IMR-90 (cell line): ENCODE measurements around the gene ASB6. TPM values are rescaled to one million over a fixed set of nuclear protein-coding genes. Genes with fewer than 3 reads are reported as not detected.

Experiments used
- ATAC-seq: fragments of 200-7000 bp; cut with Tn5 transposase; 2 replicates; pipeline ENCODE4 v1.9.1; 2020; ENCODE audit warnings: low read depth, mild to moderate bottlenecking, moderate library complexity
- BruUV-seq: library from RNA; stranded (reverse); fragments of 400-500 nt; replicated peaks from 2 replicates; lab custom pipeline; 2021; lab: Mats Ljungman, UMichigan
- CTCF ChIA-PET: fragments of 300-600 bp; formaldehyde crosslinking; extraction: SDS; loops from one replicate; lab custom pipeline; 2021; ENCODE audit warnings: antibody characterized with exemption; lab: Yijun Ruan, JAX
- POLR2A ChIA-PET: fragments of 300-600 bp; sonication (Branson Sonifier 250); formaldehyde crosslinking; loops from one replicate; lab custom pipeline; 2022; ENCODE audit warnings: antibody characterized with exemption; ENCODE audit not compliant: unreplicated experiment; lab: Charles Lee
- DNase-seq: peaks from one replicate; pipeline ENCODE4 v3.0.0; 2013
- H2AFZ ChIP-seq: replicated peaks from 2 replicates; pipeline ENCODE3; 2013; ENCODE audit warnings: low read length, mild to moderate bottlenecking; ENCODE audit not compliant: poor library complexity
- H2AK5ac ChIP-seq: 2 replicates; pipeline ENCODE4 v1.6.1; 2013; ENCODE audit warnings: low read depth, low read length, inconsistent platforms
- H2AK9ac ChIP-seq: replicated peaks from 2 replicates; pipeline ENCODE3; 2013; ENCODE audit warnings: mild to moderate bottlenecking, low read depth, low read length, moderate library complexity; ENCODE audit not compliant: poor library complexity
- H2BK120ac ChIP-seq: 2 replicates; pipeline ENCODE4 v1.6.1; 2013; ENCODE audit warnings: low read depth, low read length, inconsistent platforms
- H2BK15ac ChIP-seq: 3 replicates; pipeline ENCODE4 v1.6.1; 2013; ENCODE audit warnings: low read depth, low read length, inconsistent platforms
- H2BK20ac ChIP-seq: 2 replicates; pipeline ENCODE4 v1.6.1; 2013; ENCODE audit warnings: low read depth, mild to moderate bottlenecking, inconsistent platforms, low read length, moderate library complexity
- H2BK5ac ChIP-seq: 2 replicates; pipeline ENCODE4 v1.6.1; 2013; ENCODE audit warnings: mild to moderate bottlenecking, low read depth, low read length, inconsistent platforms; ENCODE audit not compliant: poor library complexity, severe bottlenecking
- H3K14ac ChIP-seq: replicated peaks from 2 replicates; pipeline ENCODE4 v1.6.1; 2013; ENCODE audit warnings: low read depth, low read length, inconsistent platforms
- H3K18ac ChIP-seq: 2 replicates; pipeline ENCODE4 v1.6.1; 2013; ENCODE audit warnings: low read depth, low read length, control low read depth
- H3K23ac ChIP-seq: 2 replicates; pipeline ENCODE4 v1.6.1; 2013; ENCODE audit warnings: low read depth, low read length, inconsistent platforms
- H3K27ac ChIP-seq: 2 replicates; pipeline ENCODE4 v1.5.1; 2013; ENCODE audit warnings: mild to moderate bottlenecking, control low read depth, low read length; ENCODE audit not compliant: insufficient read depth
- H3K27me3 ChIP-seq: 2 replicates; pipeline ENCODE4 v1.6.1; 2013; ENCODE audit warnings: low read length; ENCODE audit not compliant: control insufficient read depth, insufficient read depth
- H3K36me3 ChIP-seq: 2 replicates; pipeline ENCODE4 v1.6.1; 2013; ENCODE audit warnings: low read length, mixed read lengths; ENCODE audit not compliant: control insufficient read depth, insufficient read depth
- H3K4ac ChIP-seq: 2 replicates; pipeline ENCODE4 v1.6.1; 2013; ENCODE audit warnings: low read depth, low read length, inconsistent platforms
- H3K4me1 ChIP-seq: 2 replicates; pipeline ENCODE4 v1.6.1; 2013; ENCODE audit warnings: low read length, mixed read lengths; ENCODE audit not compliant: control insufficient read depth, insufficient read depth
- H3K4me2 ChIP-seq: 2 replicates; pipeline ENCODE4 v1.6.1; 2013; ENCODE audit warnings: low read depth, mild to moderate bottlenecking, control low read depth, low read length, moderate library complexity
- H3K4me3 ChIP-seq: 2 replicates; pipeline ENCODE4 v1.5.1; 2013; ENCODE audit warnings: low read depth, mild to moderate bottlenecking, control low read depth, low read length, moderate library complexity; ENCODE audit not compliant: insufficient read depth
- H3K56ac ChIP-seq: 2 replicates; pipeline ENCODE4 v1.6.1; 2013; ENCODE audit warnings: low read length, inconsistent platforms; ENCODE audit not compliant: insufficient read depth; ENCODE audit errors: extremely low read depth
- H3K79me1 ChIP-seq, 2 experiments: 2 replicates each; pipeline ENCODE4 v1.6.1; 2013; ENCODE audit warnings: low read length in 2 of 2, inconsistent platforms in 1 of 2, low read depth in 1 of 2
- H3K9ac ChIP-seq: 2 replicates; pipeline ENCODE4 v1.6.1; 2013; ENCODE audit warnings: low read depth, low read length, control low read depth
- H3K9me1 ChIP-seq: 2 replicates; pipeline ENCODE4 v1.6.1; 2013; ENCODE audit warnings: low read length, inconsistent platforms; ENCODE audit not compliant: insufficient read depth
- H3K9me3 ChIP-seq: 2 replicates; pipeline ENCODE4 v1.6.1; 2013; ENCODE audit warnings: low read length; ENCODE audit not compliant: control insufficient read depth, insufficient read depth
- H4K20me1 ChIP-seq: 2 replicates; pipeline ENCODE4 v1.6.1; 2013; ENCODE audit warnings: low read length, inconsistent platforms; ENCODE audit not compliant: insufficient read depth
- H4K5ac ChIP-seq: 2 replicates; pipeline ENCODE4 v1.6.1; 2013; ENCODE audit warnings: mild to moderate bottlenecking, low read depth, low read length, control low read depth
- H4K8ac ChIP-seq, 2 experiments: 2 replicates each; pipeline ENCODE4 v1.6.1; 2013; ENCODE audit warnings: low read depth in 2 of 2, low read length in 2 of 2, control low read depth in 1 of 2, inconsistent platforms in 1 of 2
- H4K91ac ChIP-seq: 2 replicates; pipeline ENCODE4 v1.6.1; 2013; ENCODE audit warnings: low read depth, low read length, inconsistent platforms; ENCODE audit not compliant: insufficient read depth
- BHLHE40 ChIP-seq: fragments of 150-350 bp; IDR thresholded peaks from 2 replicates; pipeline ENCODE4 v1.6.1; 2016; ENCODE audit warnings: mild to moderate bottlenecking, low read depth, low read length
- CHD1 ChIP-seq: IDR thresholded peaks from 2 replicates; pipeline ENCODE4 v1.6.1; 2012; ENCODE audit warnings: low read depth, low read length, improper control_type of control experiment
- FOS ChIP-seq: fragments of 150-350 bp; IDR thresholded peaks from 2 replicates; pipeline ENCODE4 v1.6.1; 2016; ENCODE audit warnings: low read depth, low read length
- MAFK ChIP-seq: IDR thresholded peaks from 2 replicates; pipeline ENCODE4 v1.6.1; 2012; ENCODE audit warnings: low read depth, low read length, improper control_type of control experiment
- MAZ ChIP-seq: IDR thresholded peaks from 2 replicates; pipeline ENCODE4 v1.6.1; 2012; ENCODE audit warnings: low read depth, mild to moderate bottlenecking, low read length, improper control_type of control experiment, moderate library complexity, borderline replicate concordance
- MXI1 ChIP-seq: IDR thresholded peaks from 2 replicates; pipeline ENCODE4 v1.6.1; 2012; ENCODE audit warnings: low read depth, mild to moderate bottlenecking, low read length, moderate library complexity, borderline replicate concordance
- NFE2L2 ChIP-seq: fragments of 150-350 bp; IDR thresholded peaks from 2 replicates; pipeline ENCODE4 v1.6.1; 2016; ENCODE audit warnings: low read depth, mild to moderate bottlenecking, low read length
- POLR2A ChIP-seq: IDR thresholded peaks from 2 replicates; pipeline ENCODE4 v1.6.1; 2012; ENCODE audit warnings: mild to moderate bottlenecking, low read depth, low read length
- RAD21 ChIP-seq: IDR thresholded peaks from 2 replicates; pipeline ENCODE4 v1.6.1; 2012; ENCODE audit warnings: low read length, improper control_type of control experiment
- RFX5 ChIP-seq: IDR thresholded peaks from 2 replicates; pipeline ENCODE4 v1.8.0; 2012; ENCODE audit warnings: low read depth, mild to moderate bottlenecking, low read length, moderate library complexity
- SMC3 ChIP-seq: fragments of 150-350 bp; IDR thresholded peaks from 2 replicates; pipeline ENCODE4 v1.6.1; 2016; ENCODE audit warnings: low read depth, mild to moderate bottlenecking, antibody characterized with exemption, low read length, moderate library complexity
- WGBS, 2 experiments: methylation state at CpG; one replicate each; pipeline versions ENCODE4 v1.1.5 to v1.1.7; 2013; ENCODE audit warnings: missing lambda C conversion rate in 2 of 2; ENCODE audit not compliant: insufficient read length in 1 of 2; ENCODE audit errors: extremely low coverage in 2 of 2; 5-methylcytosine and 5-hydroxymethylcytosine counted together
- dilution Hi-C: fragments of 300-500 bp; cut with HindIII; formaldehyde crosslinking; loops from one replicate; pipeline ENCODE4 v1.14.3; 2018; ENCODE audit warnings: low sequenced_read_pairs; ENCODE audit not compliant: unreplicated experiment
- in situ Hi-C: fragments of 300-500 bp; cut with MboI; formaldehyde crosslinking; loops from 3 replicates; pipeline ENCODE4 v1.14.3; 2019; ENCODE audit warnings: low sequenced_read_pairs, inconsistent platforms, mixed read lengths
- intact Hi-C: fragments of 100-400 bp; cut with micrococcal nuclease; formaldehyde crosslinking; loops from 2 replicates; pipeline ENCODE4 v1.10.0; 2022
- polyA plus RNA-seq, 3 experiments: library from polyadenylated mRNA; depleted of rRNA; stranded (reverse); fragments of >200 nt; gene quantifications; 2 replicates each; pipeline ENCODE4 v1.2.3, GENCODE V29; 2012; ENCODE audit warnings: low replicate concordance in 1 of 3
- total RNA-seq: library from RNA; depleted of rRNA; stranded (reverse); fragments of >200 nt; gene quantifications from 2 replicates; pipeline ENCODE4 v1.2.3, GENCODE V29; 2012
- TF ChIP-seq, protein P1 (sequence below): fragments of 150-350 bp; IDR thresholded peaks from 2 replicates; pipeline ENCODE4 v1.6.1; 2017; ENCODE audit warnings: mild to moderate bottlenecking, antibody characterized with exemption, low read length, low read depth
- TF ChIP-seq, protein P2 (sequence below): fragments of 150-350 bp; IDR thresholded peaks from 2 replicates; pipeline ENCODE4 v1.6.1; 2016; ENCODE audit warnings: low read depth, mild to moderate bottlenecking, low read length, moderate library complexity, borderline replicate concordance

The ASB6 gene
- total and polyA plus RNA-seq, 2 of the 4 experiments (the other 2 are of a cell fraction), result 9.7 to 28.9 TPM

DNA sequence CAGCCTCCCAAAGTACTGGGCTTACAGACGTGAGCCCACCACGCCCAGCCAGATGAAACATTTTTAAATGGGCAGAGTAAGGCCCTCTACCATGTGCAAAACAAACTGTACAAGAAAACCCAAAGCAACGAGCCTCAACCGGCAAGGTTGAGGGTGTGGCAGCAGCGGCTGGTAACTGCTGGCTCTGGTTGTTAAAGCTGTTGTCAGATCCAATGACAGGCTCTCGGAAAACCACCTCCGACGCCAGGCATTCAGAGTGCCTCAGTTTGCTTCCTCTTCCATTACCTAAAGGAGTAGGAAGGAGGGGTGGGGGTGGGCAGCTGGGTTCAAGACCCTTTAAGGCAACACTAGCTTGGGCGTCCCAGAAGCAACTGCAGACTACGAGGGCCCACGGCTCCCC lies 2.4 kb upstream of the ASB6 start:
- CTCF ChIA-PET, result no interaction called here
- dilution Hi-C loops (no loop called here), intact Hi-C loops (no loop called here)

More for the DNA sequence above, 2.4 kb upstream of the ASB6 start:
- Histone ChIP-seq H3K4ac (no peak overlapping the region), H4K8ac (no peak overlapping the region), H3K23ac (no peak overlapping the region), H2BK15ac (no peak overlapping the region), H3K9me3 (no peaks in the 10 kb centered on the region), H4K5ac (no peak overlapping the region), H3K9me1 (peaks cover 6% of the 10 kb centered on the region), H3K27ac (no peak overlapping the region), H3K79me1 (peaks cover 0 to 30% of the 10 kb centered on the region in 2 experiments; a peak in 3 of 4 replicates), H4K91ac (0 out of 2 replicates have a peak overlapping the region, but pooled peaks have one; percentile 16), H3K36me3 (peaks cover 1% of the 10 kb centered on the region; the same call in 1 of the 2 replicates), H4K20me1 (peaks cover 22% of the 10 kb centered on the region), H2BK5ac (no peak overlapping the region), H3K14ac (no peak overlapping the region), H2AK9ac (peak overlapping the region; percentile 11), H3K18ac (no peak overlapping the region), H2BK120ac (no peak overlapping the region), H2BK20ac (no peak overlapping the region), H3K9ac (no peak overlapping the region), H3K4me1 (peaks cover 19% of the 10 kb centered on the region), H2AK5ac (0 out of 2 replicates have a peak overlapping the region, but pooled peaks have one; percentile 8), H3K27me3 (no peaks in the 10 kb centered on the region), H3K4me2 (no peak overlapping the region), H3K56ac (no peak overlapping the region), H2AFZ (peak overlapping the region; percentile 8), H3K4me3 (no peak overlapping the region)
- WGBS, 2 experiments, result 93% methylated on average over 3 of the region's 11 CpGs; no CpG with 5 or more reads in 1 of the 2 experiments
- ATAC-seq, result no peak
- TF ChIP-seq, protein P1, sequence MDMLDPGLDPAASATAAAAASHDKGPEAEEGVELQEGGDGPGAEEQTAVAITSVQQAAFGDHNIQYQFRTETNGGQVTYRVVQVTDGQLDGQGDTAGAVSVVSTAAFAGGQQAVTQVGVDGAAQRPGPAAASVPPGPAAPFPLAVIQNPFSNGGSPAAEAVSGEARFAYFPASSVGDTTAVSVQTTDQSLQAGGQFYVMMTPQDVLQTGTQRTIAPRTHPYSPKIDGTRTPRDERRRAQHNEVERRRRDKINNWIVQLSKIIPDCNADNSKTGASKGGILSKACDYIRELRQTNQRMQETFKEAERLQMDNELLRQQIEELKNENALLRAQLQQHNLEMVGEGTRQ, result no peak
- no peak for TF ChIP-seq POLR2A
- no peak for TF ChIP-seq MXI1
- TF ChIP-seq, protein P2, sequence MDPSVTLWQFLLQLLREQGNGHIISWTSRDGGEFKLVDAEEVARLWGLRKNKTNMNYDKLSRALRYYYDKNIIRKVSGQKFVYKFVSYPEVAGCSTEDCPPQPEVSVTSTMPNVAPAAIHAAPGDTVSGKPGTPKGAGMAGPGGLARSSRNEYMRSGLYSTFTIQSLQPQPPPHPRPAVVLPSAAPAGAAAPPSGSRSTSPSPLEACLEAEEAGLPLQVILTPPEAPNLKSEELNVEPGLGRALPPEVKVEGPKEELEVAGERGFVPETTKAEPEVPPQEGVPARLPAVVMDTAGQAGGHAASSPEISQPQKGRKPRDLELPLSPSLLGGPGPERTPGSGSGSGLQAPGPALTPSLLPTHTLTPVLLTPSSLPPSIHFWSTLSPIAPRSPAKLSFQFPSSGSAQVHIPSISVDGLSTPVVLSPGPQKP, result no peak
- TF ChIP-seq FOS, result no peak
- no peak for TF ChIP-seq MAZ
- no peak for TF ChIP-seq RAD21
- TF ChIP-seq NFE2L2, result no peak
- TF ChIP-seq MAFK, result no peak
- TF ChIP-seq RFX5, result no peak
- TF ChIP-seq CHD1, result no peak
- TF ChIP-seq BHLHE40, result no peak
- no peak for TF ChIP-seq SMC3
- POLR2A ChIA-PET, result interaction anchor here (0.5 kb wide), 1 partner anchor 17 kb away, joined by 3 read pairs; no protein-coding TSS in a partner anchor
- no TSS peak for BruUV-seq
- in situ Hi-C loops, result no loop called here
- no peak for DNase-seq
